GM21529 (cell line): ENCODE data around the gene FZD10.

ENCODE experiments used
- ATAC-seq: cut with Tn5 transposase; IDR thresholded peaks from one replicate; pipeline ENCODE4 v1.9.1; 2021; ENCODE audit not compliant: unreplicated experiment

Gene FZD10

GRCh38 chr12:130203151-130203550 lies 40.9 kb downstream of the FZD10 start:
- ATAC-seq, result no peak

- ATAC-seq, result no peak
These were observed 42.3 kb downstream of the FZD10 start for GRCh38 chr12:130204541-130204953.

- ATAC-seq, result no peak
These were observed 43.2 kb downstream of the FZD10 start for GRCh38 chr12:130205495-130205894.

GRCh38 chr12:130212384-130212989 lies 50.2 kb downstream of the FZD10 start:
- no peak for ATAC-seq

- ATAC-seq, result no peak
These were observed 51.0 kb downstream of the FZD10 start for GRCh38 chr12:130213249-130213648.

- no peak for ATAC-seq
These were observed 52.6 kb downstream of the FZD10 start for GRCh38 chr12:130214686-130215395.
